GM15510 (cell line): ENCODE measurements around the gene OR7C2.

Source experiments
- POLR2A ChIP-seq: IDR thresholded peaks from 3 replicates; pipeline ENCODE4 v1.6.1; 2011; ENCODE audit warnings: borderline replicate concordance; ENCODE audit not compliant: insufficient read length; ENCODE audit errors: extremely low read depth

The OR7C2 gene

DNA sequence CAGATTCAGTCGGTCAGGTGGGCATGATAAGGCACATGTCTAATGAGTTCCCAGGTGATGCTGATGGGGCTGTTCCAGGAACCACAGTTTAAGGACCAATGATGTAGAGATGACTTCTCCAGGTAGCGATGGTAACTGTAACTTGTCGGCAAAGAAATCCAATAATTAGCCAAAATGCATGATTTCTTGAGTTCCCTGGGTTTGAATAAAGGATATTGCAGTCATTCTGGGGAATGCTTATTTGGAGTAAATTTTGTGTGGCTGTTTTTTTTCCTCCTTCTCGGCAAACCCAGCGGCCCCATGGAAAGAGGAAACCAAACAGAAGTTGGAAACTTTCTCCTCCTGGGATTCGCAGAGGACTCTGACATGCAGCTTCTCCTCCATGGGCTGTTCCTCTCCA lies at the start of gene OR7C2:
Gene OR7C2 (plus strand): TSS at position 301 of the 400 bp plus-strand sequence. CDS start 0 bp downstream, at position 301.
- TF ChIP-seq POLR2A, result no peak

DNA sequence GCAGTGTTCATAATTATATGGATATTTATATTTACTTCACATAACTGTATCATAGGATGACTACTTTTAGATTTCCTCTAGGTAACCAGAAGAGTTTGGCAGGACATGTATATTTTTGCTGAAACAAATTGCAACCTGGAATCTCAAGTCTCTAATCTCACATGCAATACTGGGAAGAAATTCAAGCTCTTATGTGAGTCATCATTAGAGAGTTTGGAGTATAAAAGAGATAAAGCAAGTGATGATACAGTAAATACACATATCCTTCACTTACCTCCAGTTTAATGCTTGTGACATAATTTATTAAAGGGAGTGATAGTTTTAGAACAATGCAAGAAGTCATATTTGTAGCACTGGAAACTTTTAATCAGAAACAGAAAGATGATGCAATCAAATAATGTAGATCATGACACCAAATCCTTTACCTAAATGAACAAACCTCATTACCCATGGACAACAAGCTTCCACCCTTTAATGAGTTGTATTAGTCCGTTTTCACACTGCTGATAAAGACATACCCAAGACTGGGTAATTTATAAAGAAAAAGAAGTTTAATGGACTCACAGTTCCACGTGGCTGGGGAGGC lies 39.5 kb upstream of the OR7C2 start:
- TF ChIP-seq POLR2A, result no peak

DNA sequence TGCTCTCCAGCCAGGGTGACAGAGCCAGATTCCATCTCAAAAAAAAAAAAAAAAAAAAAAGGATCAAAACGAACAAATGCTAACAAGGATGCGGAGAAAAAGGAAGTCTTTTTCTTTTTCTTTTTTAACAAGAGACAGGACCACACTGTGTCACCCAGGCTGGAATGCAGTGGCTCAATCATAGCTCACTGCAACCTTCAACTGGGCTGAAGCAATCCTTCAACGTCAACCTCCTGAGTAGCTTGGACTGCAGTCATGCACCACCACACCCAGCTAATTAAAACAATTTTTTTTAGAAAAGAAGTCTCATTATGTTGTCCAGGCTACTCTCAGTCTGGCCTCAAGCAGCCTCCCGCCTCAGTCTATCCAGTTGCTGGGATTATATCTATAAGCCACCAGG lies 34.6 kb upstream of the OR7C2 start:
- TF ChIP-seq POLR2A, result no peak

- no peak for TF ChIP-seq POLR2A
Measured at GRCh38 chr19:14915116-14915515, 26.2 kb upstream of the OR7C2 start.

DNA sequence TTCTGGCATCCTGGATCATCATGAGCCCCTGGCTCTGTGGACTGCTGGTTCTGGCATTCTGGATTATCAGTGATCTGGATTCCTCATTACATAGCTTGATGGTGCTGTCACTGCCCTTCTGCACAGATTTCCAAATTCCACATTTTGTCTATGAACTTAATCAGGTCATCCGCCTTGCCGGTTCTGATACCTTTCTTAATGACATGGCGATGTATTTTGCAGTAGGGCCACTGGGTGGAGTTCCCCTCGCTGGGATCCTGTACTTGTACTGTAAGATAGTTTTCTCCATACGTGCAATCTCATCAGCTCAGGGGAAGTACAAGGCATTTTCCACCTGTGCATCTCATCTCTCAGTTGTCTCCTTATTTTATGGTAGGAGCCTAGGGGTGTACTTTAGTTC lies 24.4 kb upstream of the OR7C2 start:
- no peak for TF ChIP-seq POLR2A

DNA sequence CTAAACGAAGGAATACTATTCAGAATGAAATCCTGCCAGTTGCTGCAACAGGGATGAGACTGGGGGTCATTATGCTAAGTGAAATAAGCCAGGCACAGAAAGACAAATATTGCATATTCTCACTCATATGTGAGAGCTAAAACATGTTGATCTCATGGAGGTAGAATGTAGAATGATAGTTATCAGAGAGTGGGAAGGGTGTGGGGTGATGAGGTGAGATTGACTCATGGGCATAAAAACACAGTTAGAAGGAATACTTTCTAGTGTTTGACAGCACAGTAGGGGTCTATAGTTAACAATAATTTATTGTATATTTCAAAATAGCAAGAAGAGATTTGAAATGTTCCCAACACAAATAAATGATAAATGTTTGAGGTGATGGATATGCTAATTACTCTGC lies 7.8 kb upstream of the OR7C2 start:
- no peak for TF ChIP-seq POLR2A

GRCh38 chr19:14940266-14940665 lies 1.0 kb upstream of the OR7C2 start:
- TF ChIP-seq POLR2A, result no peak

- no peak for TF ChIP-seq POLR2A
Measured at GRCh38 chr19:14943601-14944000, 2.3 kb downstream of the OR7C2 start.

DNA sequence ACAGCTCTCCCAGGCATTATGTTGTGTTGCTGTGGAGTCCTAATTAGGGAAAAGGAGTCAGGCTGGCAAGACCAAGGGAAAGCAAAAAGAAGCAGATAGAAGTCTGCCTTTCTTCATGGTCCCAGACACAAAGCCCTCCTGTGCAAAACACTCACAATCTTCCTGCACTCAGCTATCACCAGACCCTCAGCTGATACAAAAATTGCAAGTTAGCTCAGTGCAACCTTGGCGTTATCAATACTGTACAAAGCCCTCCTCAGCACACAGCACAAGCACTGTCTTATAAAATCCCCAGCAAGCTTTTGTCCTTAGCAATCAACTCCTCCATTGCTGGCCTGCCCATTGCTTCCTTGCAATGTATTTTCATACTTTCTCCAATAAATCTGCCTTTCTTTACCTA lies 3.2 kb downstream of the OR7C2 start:
- TF ChIP-seq POLR2A, result no peak

- TF ChIP-seq POLR2A, result no peak
Measured at GRCh38 chr19:14949876-14950275, 8.6 kb downstream of the OR7C2 start.

GRCh38 chr19:14950421-14950820 lies 9.1 kb downstream of the OR7C2 start:
- TF ChIP-seq POLR2A, result no peak

GRCh38 chr19:14952767-14953166 lies 11.5 kb downstream of the OR7C2 start:
- TF ChIP-seq POLR2A, result no peak

DNA sequence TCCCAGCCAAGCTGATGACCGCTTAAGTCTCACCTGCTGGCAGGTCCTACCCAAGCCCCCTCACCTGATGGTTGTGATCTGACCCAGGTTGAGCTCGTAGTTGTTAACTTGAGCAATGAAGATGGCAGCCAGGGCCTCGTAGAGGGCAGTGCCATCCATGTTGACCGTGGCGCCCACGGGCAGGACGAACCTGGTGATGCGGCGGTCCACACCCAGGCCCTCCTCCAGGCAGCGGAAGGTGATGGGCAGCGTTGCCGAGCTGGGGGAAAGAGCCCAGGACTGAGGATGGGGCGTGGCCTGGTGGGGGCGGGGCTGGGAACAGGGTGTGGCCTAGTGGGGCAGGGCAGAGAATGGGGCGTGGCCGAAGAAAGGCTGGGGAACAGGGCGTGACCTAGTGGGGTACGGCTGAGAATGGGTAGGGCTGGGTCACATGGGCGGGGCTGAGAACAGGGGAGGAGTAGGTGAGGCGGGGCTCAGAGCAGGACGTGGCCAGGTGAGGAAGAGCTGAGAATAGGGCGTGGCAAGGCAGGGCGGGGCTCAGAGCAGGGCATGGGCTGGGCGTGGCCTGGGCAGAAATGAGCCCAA lies 12.9 kb downstream of the OR7C2 start:
- TF ChIP-seq POLR2A, result no peak

- no peak for TF ChIP-seq POLR2A
Measured at GRCh38 chr19:14957464-14957863, 16.2 kb downstream of the OR7C2 start.

DNA sequence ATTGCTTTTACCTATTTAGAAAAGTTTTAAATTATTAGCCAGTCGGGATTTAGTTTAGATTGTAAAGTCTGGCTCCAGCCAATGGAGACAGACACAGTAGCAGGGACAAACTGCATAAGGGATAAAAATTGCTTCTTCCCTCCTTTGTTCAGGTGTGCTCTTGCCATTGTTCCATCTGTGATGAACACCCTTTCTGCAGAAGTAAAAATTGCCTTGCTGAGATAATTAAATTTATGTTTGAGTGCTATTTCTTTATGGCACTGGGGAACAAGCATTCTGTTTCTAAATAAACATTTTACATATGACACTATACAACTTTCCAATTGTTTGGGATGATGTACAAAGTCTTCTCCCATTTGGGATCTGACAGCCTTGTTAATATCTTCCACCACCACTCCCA lies 18.0 kb downstream of the OR7C2 start:
- TF ChIP-seq POLR2A, result no peak

GRCh38 chr19:14961956-14962685 lies 20.8 kb downstream of the OR7C2 start:
- no peak for TF ChIP-seq POLR2A
